HepG2 (cell line): Measurements from ENCODE around the gene B3GALT6. TPM values are rescaled to one million over a fixed set of nuclear protein-coding genes. Genes with fewer than 3 reads are reported as not detected.

Experiments
- BRD4 ChIP-seq: sonication (generic); formaldehyde crosslinking; IDR thresholded peaks from 2 replicates; pipeline ENCODE4 v1.4.0; 2020; ENCODE audit warnings: missing genetic modification reagents
- ETV6 ChIP-seq: sonication (generic); formaldehyde crosslinking; conservative IDR thresholded peaks from 2 replicates; pipeline ENCODE4 v1.4.0; 2020; ENCODE audit warnings: missing genetic modification reagents
- HOXA9 ChIP-seq: sonication (generic); formaldehyde crosslinking; IDR thresholded peaks from 2 replicates; pipeline ENCODE4 v1.8.1; 2022; ENCODE audit warnings: missing genetic modification reagents, mild to moderate bottlenecking, moderate library complexity, borderline replicate concordance
- NKX3-1 ChIP-seq: sonication (generic); formaldehyde crosslinking; IDR thresholded peaks from 2 replicates; pipeline ENCODE4 v1.5.0; 2020; ENCODE audit warnings: missing genetic modification reagents
- PRDM15 ChIP-seq: sonication (generic); formaldehyde crosslinking; IDR thresholded peaks from 2 replicates; pipeline ENCODE4 v1.4.0; 2020; ENCODE audit warnings: missing genetic modification reagents
- SMC3 ChIP-seq: IDR thresholded peaks from 2 replicates; pipeline ENCODE4 v1.6.1; 2011; ENCODE audit warnings: low read length, improper control_type of control experiment
- ZBTB20 ChIP-seq: sonication (generic); formaldehyde crosslinking; IDR thresholded peaks from 2 replicates; pipeline ENCODE4 v1.8.1; 2023; ENCODE audit warnings: missing genetic modification reagents, low read depth, mild to moderate bottlenecking, borderline replicate concordance
- ZBTB46 ChIP-seq: sonication (generic); formaldehyde crosslinking; IDR thresholded peaks from 2 replicates; pipeline ENCODE4 v1.4.0; 2020; ENCODE audit warnings: mild to moderate bottlenecking, missing genetic modification reagents, borderline replicate concordance
- ZBTB7A ChIP-seq: sonication (generic); formaldehyde crosslinking; IDR thresholded peaks from 2 replicates; pipeline ENCODE4 v1.8.0; 2022; ENCODE audit warnings: mild to moderate bottlenecking, missing genetic modification reagents
- ZBTB8A ChIP-seq: sonication (generic); formaldehyde crosslinking; IDR thresholded peaks from 2 replicates; pipeline ENCODE4 v1.4.0; 2020; ENCODE audit warnings: mild to moderate bottlenecking, low read depth, missing genetic modification reagents, borderline replicate concordance
- ZFP36L1 ChIP-seq: sonication (generic); formaldehyde crosslinking; IDR thresholded peaks from 2 replicates; pipeline ENCODE4 v1.8.0; 2022; ENCODE audit warnings: mild to moderate bottlenecking, missing genetic modification reagents, moderate library complexity
- ZNF274 ChIP-seq: sonication (generic); formaldehyde crosslinking; IDR thresholded peaks from 2 replicates; pipeline ENCODE4 v1.5.1; 2020; ENCODE audit warnings: mild to moderate bottlenecking, missing genetic modification reagents
- ZNF280B ChIP-seq: sonication (generic); formaldehyde crosslinking; IDR thresholded peaks from 2 replicates; pipeline ENCODE4 v1.5.0; 2020; ENCODE audit warnings: missing genetic modification reagents, mild to moderate bottlenecking, borderline replicate concordance
- ZNF605 ChIP-seq: sonication (generic); formaldehyde crosslinking; IDR thresholded peaks from 2 replicates; pipeline ENCODE4 v1.8.0; 2022; ENCODE audit warnings: mild to moderate bottlenecking, missing genetic modification reagents
- ZNF609 ChIP-seq: sonication (generic); formaldehyde crosslinking; IDR thresholded peaks from 2 replicates; pipeline ENCODE4 v1.4.0; 2020; ENCODE audit warnings: mild to moderate bottlenecking, missing genetic modification reagents, borderline replicate concordance
- polyA plus RNA-seq, 8 experiments: library from polyadenylated mRNA; depleted of rRNA in 3 of 8; stranded (reverse) in 7 of 8; unstranded in 1 of 8; fragments of >200 nt; fragmentation: Illumina TruSeq in 4 of 8; extraction: Trizol in 4 of 8; gene quantifications; 2 replicates each; pipeline versions ENCODE4 v1.2.1 to v1.2.3, GENCODE V29; 2011 to 2016; ENCODE audit warnings: low read depth in 4 of 8, missing spikeins in 1 of 8, mixed read lengths in 1 of 8; ENCODE audit not compliant: insufficient read depth in 1 of 8
- total RNA-seq, 5 experiments: library from RNA; depleted of rRNA; stranded (reverse); fragments of >200 nt; fragmentation: Illumina TruSeq; extraction: Trizol; gene quantifications; 2 replicates each; pipeline ENCODE4 v1.2.3, GENCODE V29; 2016; ENCODE audit warnings: low read depth in 1 of 5

B3GALT6 gene
- total and polyA plus RNA-seq, 2 of the 13 experiments (the other 11 are each of a cell fraction or from before 2014, with no cell fraction given) = 3.9 to 14.2 TPM

GRCh38 chr1:1230656-1231399 is 1.2 kb upstream of the B3GALT6 start (continued):
- TF ChIP-seq PRDM15 (CRISPR knock-in tag) (0 out of 2 replicates have a peak, but pooled peaks have one; percentile 28), BRD4 (CRISPR knock-in tag) (peak; percentile 23; the same call in 1 of the 2 replicates), SMC3 (peak; percentile 16; the same call in 1 of the 2 replicates), ZBTB46 (0 out of 2 replicates have a peak, but pooled peaks have one; percentile 31), ZFP36L1 (CRISPR knock-in tag) (0 out of 2 replicates have a peak, but pooled peaks have one; percentile 41), ZNF605 (peak; percentile 43; the same call in 1 of the 2 replicates), ZNF280B (no peak), HOXA9 (no peak), ZBTB20 (CRISPR knock-in tag) (0 out of 2 replicates have a peak, but pooled peaks have one; percentile 13), ZNF609 (CRISPR knock-in tag) (0 out of 2 replicates have a peak, but pooled peaks have one; percentile 53), ZNF274 (no peak), NKX3-1 (CRISPR knock-in tag) (no peak), ZBTB7A (CRISPR knock-in tag) (no peak), ZBTB8A (CRISPR knock-in tag) (no peak), ETV6 (CRISPR knock-in tag) (no peak)
